ENCODE data around the gene DLGAP5. TPM values are rescaled to one million over a fixed set of nuclear protein-coding genes. Genes with fewer than 3 reads are reported as not detected.

DLGAP5 gene
- total and polyA plus RNA-seq, 2 of the 13 experiments (the other 11 are each of a cell fraction or from before 2014, with no cell fraction given) = 7.7 to 55.8 TPM

DNA sequence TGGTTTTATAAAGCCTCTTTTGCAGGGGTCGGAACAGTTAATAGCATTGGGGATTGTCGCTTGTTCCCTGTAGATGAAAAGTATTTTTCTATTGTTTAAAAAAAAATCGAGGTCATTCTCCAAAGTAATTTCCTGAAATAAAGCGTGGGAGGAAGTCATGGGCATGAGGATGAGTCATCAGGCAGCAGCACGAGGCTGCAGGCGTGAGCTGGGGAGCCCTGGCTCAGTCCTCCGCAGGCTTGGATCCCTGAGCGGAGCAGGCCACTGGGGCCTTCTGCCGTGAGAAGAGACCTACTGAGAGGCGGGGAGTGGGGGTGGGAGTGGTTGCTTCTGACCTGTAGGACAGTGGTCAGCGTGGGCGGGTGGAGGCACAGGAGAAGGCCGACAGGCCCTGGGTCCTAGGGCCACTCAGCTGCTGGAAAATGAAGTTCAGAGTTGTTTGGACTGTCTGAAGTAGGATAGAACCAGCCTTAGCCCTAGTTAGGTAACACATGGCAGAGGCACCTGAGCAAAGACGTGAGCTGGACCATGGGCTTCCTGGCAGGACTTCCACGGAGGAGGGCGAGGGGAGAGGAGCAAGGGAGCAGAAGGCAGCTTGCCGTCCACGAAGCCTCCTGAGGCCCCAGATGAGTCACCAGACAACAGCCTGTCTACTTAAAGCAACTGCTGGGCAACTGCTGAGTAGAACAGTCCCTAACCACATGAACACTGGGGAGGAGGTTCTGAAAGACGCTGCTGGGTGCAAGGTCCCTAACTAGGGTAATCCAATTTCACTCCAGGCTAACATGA, 83.4 kb downstream of the DLGAP5 start (continued):
- TF ChIP-seq, protein P1, sequence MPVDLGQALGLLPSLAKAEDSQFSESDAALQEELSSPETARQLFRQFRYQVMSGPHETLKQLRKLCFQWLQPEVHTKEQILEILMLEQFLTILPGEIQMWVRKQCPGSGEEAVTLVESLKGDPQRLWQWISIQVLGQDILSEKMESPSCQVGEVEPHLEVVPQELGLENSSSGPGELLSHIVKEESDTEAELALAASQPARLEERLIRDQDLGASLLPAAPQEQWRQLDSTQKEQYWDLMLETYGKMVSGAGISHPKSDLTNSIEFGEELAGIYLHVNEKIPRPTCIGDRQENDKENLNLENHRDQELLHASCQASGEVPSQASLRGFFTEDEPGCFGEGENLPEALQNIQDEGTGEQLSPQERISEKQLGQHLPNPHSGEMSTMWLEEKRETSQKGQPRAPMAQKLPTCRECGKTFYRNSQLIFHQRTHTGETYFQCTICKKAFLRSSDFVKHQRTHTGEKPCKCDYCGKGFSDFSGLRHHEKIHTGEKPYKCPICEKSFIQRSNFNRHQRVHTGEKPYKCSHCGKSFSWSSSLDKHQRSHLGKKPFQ (CRISPR knock-in tag; IDR thresholded peaks at IDR 0.05; ENCODE audit: insufficient replicate concordance) = peak; percentile 76
- TF ChIP-seq, protein P2, sequence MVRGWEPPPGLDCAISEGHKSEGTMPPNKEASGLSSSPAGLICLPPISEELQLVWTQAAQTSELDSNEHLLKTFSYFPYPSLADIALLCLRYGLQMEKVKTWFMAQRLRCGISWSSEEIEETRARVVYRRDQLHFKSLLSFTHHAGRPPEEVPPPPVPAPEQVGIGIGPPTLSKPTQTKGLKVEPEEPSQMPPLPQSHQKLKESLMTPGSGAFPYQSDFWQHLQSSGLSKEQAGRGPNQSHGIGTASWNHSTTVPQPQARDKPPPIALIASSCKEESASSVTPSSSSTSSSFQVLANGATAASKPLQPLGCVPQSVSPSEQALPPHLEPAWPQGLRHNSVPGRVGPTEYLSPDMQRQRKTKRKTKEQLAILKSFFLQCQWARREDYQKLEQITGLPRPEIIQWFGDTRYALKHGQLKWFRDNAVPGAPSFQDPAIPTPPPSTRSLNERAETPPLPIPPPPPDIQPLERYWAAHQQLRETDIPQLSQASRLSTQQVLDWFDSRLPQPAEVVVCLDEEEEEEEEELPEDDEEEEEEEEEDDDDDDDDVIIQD (CRISPR knock-in tag; IDR thresholded peaks at IDR 0.05; ENCODE audit: low read depth) = peak; percentile 30; the same call in 1 of the 2 replicates
- 0 out of 2 replicates have a peak, but pooled peaks have one; percentile 65 for TF ChIP-seq ZNF713 (CRISPR knock-in tag; IDR thresholded peaks at IDR 0.05)
- TF ChIP-seq CREM (IDR thresholded peaks at IDR 0.05) = no peak
- no peak for TF ChIP-seq CREM (CRISPR knock-in tag; IDR thresholded peaks at IDR 0.05)
- TF ChIP-seq FOXJ3 (CRISPR knock-in tag; IDR thresholded peaks at IDR 0.05; ENCODE audit: borderline replicate concordance) = 0 out of 2 replicates have a peak, but pooled peaks have one; percentile 39
- TF ChIP-seq HDAC6 (IDR thresholded peaks at IDR 0.05; ENCODE audit: low read depth, low read length) = no peak
- TF ChIP-seq GZF1 (CRISPR knock-in tag; IDR thresholded peaks at IDR 0.05) = no peak; the same call in 1 of the 2 replicates
- TF ChIP-seq ZNF550 (CRISPR knock-in tag; IDR thresholded peaks at IDR 0.05; ENCODE audit: borderline replicate concordance) = no peak; the same call in 1 of the 2 replicates
- TF ChIP-seq, protein P3, sequence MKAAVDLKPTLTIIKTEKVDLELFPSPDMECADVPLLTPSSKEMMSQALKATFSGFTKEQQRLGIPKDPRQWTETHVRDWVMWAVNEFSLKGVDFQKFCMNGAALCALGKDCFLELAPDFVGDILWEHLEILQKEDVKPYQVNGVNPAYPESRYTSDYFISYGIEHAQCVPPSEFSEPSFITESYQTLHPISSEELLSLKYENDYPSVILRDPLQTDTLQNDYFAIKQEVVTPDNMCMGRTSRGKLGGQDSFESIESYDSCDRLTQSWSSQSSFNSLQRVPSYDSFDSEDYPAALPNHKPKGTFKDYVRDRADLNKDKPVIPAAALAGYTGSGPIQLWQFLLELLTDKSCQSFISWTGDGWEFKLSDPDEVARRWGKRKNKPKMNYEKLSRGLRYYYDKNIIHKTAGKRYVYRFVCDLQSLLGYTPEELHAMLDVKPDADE (CRISPR knock-in tag; IDR thresholded peaks at IDR 0.05) = no peak
- TF ChIP-seq, protein P4, sequence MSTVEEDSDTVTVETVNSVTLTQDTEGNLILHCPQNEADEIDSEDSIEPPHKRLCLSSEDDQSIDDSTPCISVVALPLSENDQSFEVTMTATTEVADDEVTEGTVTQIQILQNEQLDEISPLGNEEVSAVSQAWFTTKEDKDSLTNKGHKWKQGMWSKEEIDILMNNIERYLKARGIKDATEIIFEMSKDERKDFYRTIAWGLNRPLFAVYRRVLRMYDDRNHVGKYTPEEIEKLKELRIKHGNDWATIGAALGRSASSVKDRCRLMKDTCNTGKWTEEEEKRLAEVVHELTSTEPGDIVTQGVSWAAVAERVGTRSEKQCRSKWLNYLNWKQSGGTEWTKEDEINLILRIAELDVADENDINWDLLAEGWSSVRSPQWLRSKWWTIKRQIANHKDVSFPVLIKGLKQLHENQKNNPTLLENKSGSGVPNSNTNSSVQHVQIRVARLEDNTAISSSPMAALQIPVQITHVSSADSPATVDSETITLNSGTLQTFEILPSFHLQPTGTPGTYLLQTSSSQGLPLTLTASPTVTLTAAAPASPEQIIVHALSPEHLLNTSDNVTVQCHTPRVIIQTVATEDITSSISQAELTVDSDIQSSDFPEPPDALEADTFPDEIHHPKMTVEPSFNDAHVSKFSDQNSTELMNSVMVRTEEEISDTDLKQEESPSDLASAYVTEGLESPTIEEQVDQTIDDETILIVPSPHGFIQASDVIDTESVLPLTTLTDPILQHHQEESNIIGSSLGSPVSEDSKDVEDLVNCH (CRISPR knock-in tag; IDR thresholded peaks at IDR 0.05) = no peak
- TF ChIP-seq IKZF4 (CRISPR knock-in tag; IDR thresholded peaks at IDR 0.05; ENCODE audit: borderline replicate concordance, low read depth, not compliant biosample characterization) = peak; percentile 92
- peak; percentile 58; the same call in 1 of the 2 replicates for TF ChIP-seq ZNF605 (CRISPR knock-in tag; IDR thresholded peaks at IDR 0.05)
- TF ChIP-seq, protein P5, sequence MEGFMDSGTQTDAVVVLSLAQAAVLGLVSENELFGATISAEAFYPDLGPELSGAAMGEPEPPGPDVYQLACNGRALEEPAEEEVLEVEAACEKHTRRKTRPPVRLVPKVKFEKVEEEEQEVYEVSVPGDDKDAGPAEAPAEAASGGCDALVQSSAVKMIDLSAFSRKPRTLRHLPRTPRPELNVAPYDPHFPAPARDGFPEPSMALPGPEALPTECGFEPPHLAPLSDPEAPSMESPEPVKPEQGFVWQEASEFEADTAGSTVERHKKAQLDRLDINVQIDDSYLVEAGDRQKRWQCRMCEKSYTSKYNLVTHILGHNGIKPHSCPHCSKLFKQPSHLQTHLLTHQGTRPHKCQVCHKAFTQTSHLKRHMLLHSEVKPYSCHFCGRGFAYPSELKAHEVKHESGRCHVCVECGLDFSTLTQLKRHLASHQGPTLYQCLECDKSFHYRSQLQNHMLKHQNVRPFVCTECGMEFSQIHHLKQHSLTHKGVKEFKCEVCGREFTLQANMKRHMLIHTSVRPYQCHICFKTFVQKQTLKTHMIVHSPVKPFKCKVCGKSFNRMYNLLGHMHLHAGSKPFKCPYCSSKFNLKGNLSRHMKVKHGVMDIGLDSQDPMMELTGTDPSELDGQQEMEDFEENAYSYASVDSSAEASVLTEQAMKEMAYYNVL (CRISPR knock-in tag; IDR thresholded peaks at IDR 0.05; ENCODE audit: borderline replicate concordance) = peak; percentile 65; the same call in 1 of the 2 replicates
- TF ChIP-seq, protein P6, sequence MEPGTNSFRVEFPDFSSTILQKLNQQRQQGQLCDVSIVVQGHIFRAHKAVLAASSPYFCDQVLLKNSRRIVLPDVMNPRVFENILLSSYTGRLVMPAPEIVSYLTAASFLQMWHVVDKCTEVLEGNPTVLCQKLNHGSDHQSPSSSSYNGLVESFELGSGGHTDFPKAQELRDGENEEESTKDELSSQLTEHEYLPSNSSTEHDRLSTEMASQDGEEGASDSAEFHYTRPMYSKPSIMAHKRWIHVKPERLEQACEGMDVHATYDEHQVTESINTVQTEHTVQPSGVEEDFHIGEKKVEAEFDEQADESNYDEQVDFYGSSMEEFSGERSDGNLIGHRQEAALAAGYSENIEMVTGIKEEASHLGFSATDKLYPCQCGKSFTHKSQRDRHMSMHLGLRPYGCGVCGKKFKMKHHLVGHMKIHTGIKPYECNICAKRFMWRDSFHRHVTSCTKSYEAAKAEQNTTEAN (CRISPR knock-in tag; conservative IDR thresholded peaks at IDR 0.05) = peak; percentile 79
